Fibroblast of lung (primary cell): Measurements from ENCODE around the gene CABS1.

Experiments used
- EZH2 ChIP-seq: IDR thresholded peaks from 2 replicates; pipeline ENCODE4 v1.5.1; 2012; ENCODE audit warnings: low read length, control low read depth, mild to moderate bottlenecking; ENCODE audit errors: missing control alignments
- TF ChIP-seq, protein P1 (sequence below), 2 donors: IDR thresholded peaks in 1 of 2; conservative IDR thresholded peaks in 1 of 2; 1 replicate in 1 of 2; 2 replicates in 1 of 2; pipeline ENCODE4 v1.5.1; 2011 to 2012; ENCODE audit warnings: low read length in 2 of 2, control low read depth in 1 of 2, inconsistent platforms in 1 of 2, low read depth in 1 of 2, mild to moderate bottlenecking in 1 of 2

DNA sequence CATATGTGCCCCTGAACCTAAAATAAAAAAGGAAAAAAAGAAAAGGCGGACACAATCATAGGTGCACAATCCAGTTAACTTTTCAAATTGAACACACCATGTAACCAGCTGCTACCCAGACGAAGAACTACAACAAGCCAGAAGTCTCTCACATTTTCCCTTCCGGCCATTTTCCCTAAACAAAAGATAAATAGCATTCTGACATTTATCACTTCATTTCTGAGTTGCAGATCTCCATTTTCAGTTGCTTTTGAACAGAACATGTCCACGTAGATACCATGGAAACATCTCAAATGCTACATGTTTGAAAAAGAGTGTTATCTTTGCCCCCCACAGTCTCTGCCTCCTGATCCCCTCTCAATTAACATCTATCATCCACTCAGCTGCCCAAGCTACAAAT is 29.2 kb upstream of the CABS1 start:
- TF ChIP-seq, protein P1, sequence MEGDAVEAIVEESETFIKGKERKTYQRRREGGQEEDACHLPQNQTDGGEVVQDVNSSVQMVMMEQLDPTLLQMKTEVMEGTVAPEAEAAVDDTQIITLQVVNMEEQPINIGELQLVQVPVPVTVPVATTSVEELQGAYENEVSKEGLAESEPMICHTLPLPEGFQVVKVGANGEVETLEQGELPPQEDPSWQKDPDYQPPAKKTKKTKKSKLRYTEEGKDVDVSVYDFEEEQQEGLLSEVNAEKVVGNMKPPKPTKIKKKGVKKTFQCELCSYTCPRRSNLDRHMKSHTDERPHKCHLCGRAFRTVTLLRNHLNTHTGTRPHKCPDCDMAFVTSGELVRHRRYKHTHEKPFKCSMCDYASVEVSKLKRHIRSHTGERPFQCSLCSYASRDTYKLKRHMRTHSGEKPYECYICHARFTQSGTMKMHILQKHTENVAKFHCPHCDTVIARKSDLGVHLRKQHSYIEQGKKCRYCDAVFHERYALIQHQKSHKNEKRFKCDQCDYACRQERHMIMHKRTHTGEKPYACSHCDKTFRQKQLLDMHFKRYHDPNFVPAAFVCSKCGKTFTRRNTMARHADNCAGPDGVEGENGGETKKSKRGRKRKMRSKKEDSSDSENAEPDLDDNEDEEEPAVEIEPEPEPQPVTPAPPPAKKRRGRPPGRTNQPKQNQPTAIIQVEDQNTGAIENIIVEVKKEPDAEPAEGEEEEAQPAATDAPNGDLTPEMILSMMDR (conservative IDR thresholded peaks at IDR 0.05 in 1 of 2, IDR thresholded peaks at IDR 0.05 in 1 of 2; ENCODE audit: low read depth in 1 of 2, low read length in 2 of 2): no peak
- TF ChIP-seq EZH2: no peak
